OCI-LY7 (cell line): ENCODE measurements around the gene RXRA.

Source experiments
- EZH2phosphoT487 ChIP-seq: fragments of 200-600 bp; sonication (generic); IDR thresholded peaks from 2 replicates; pipeline ENCODE4 v1.6.1; 2018; ENCODE audit warnings: low read depth, borderline replicate concordance, mild to moderate bottlenecking, mixed run types, antibody characterized with exemption, low read length, moderate library complexity, mixed read lengths
- TF ChIP-seq, protein P1 (sequence below): fragments of 200-600 bp; sonication (generic); conservative IDR thresholded peaks from 2 replicates; pipeline ENCODE4 v1.5.1; 2014; ENCODE audit warnings: mild to moderate bottlenecking, antibody characterized with exemption, low read length, moderate library complexity, mixed read lengths

DNA sequence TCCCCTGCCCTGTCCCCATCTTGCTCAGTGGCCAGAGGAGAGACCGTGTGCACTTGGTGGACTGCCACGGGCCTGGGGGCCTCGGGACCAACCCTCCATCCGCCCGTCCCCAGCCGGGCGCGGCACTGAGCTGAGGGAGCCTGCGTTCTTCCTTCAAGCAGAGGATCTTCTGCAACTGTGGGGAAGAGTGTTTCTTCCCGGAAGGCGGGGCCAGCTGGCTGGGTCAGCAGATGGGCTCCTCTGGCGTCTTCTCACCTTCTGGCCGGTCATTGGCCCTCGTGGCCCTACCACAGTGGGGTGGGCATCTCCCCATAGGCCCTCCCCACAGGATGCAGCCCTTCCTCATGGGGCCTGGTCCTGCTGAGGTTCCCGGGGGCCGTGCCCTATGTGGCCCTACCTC is 17.4 kb downstream of the RXRA start:
- TF ChIP-seq, protein P1, sequence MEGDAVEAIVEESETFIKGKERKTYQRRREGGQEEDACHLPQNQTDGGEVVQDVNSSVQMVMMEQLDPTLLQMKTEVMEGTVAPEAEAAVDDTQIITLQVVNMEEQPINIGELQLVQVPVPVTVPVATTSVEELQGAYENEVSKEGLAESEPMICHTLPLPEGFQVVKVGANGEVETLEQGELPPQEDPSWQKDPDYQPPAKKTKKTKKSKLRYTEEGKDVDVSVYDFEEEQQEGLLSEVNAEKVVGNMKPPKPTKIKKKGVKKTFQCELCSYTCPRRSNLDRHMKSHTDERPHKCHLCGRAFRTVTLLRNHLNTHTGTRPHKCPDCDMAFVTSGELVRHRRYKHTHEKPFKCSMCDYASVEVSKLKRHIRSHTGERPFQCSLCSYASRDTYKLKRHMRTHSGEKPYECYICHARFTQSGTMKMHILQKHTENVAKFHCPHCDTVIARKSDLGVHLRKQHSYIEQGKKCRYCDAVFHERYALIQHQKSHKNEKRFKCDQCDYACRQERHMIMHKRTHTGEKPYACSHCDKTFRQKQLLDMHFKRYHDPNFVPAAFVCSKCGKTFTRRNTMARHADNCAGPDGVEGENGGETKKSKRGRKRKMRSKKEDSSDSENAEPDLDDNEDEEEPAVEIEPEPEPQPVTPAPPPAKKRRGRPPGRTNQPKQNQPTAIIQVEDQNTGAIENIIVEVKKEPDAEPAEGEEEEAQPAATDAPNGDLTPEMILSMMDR, result no peak
- no peak for TF ChIP-seq EZH2phosphoT487
